Tibial artery (tissue), 4 donors: ENCODE results near the gene YBEY.

Source experiments
- DNase-seq, 2 donors: peaks; one replicate each; pipeline ENCODE4 v3.0.0-alpha.2; 2019
- H3K27ac ChIP-seq, 2 donors: fragments of 200-600 bp; sonication (generic) in 1 of 2; 1 replicate in 1 of 2; 2 replicates in 1 of 2; pipeline ENCODE4 v1.5.1; 2018 to 2019; ENCODE audit warnings: mild to moderate bottlenecking in 1 of 2
- H3K27me3 ChIP-seq, 2 donors: fragments of 200-600 bp; sonication (generic) in 1 of 2; one replicate each; pipeline versions ENCODE4 v1.5.1 to v1.6.0; 2016 to 2019
- H3K36me3 ChIP-seq, 3 donors: fragments of 200-600 bp; sonication (generic) in 2 of 3; one replicate each; pipeline ENCODE4 v1.5.1; 2016 to 2019; ENCODE audit warnings: mild to moderate bottlenecking in 2 of 3
- H3K4me1 ChIP-seq, 4 donors: fragments of 200-600 bp; sonication (generic) in 2 of 4; 1 replicate in 3 of 4; 2 replicates in 1 of 4; pipeline ENCODE4 v1.5.1; 2016 to 2019
- H3K4me3 ChIP-seq, 2 donors: fragments of 200-600 bp; sonication (generic) in 1 of 2; 1 replicate in 1 of 2; 2 replicates in 1 of 2; pipeline ENCODE4 v1.5.1; 2018 to 2019; ENCODE audit warnings: mild to moderate bottlenecking in 2 of 2
- H3K9me3 ChIP-seq, 3 donors: fragments of 200-600 bp; sonication (generic) in 1 of 3; one replicate each; pipeline ENCODE4 v1.5.1; 2016 to 2019
- CTCF ChIP-seq, 2 experiments: fragments of 200-600 bp in 1 of 2; fragments of 450-650 bp in 1 of 2; IDR thresholded peaks; one replicate each; pipeline ENCODE4 v1.5.1; 2017 to 2019; ENCODE audit warnings: antibody characterized with exemption in 2 of 2, mild to moderate bottlenecking in 1 of 2, moderate library complexity in 1 of 2
- intact Hi-C: fragments of 100-400 bp; cut with DNase I; formaldehyde crosslinking; loops from one replicate; pipeline ENCODE4 v1.15.0; 2023; ENCODE audit warnings: low total_unique reads

Gene YBEY

GRCh38 chr21:46329796-46330195 lies 43.7 kb downstream of the YBEY start:
- Histone ChIP-seq H3K27me3 (no peaks in the 10 kb centered on the region), H3K36me3 (peaks cover 27 to 56% (median 29%) of the 10 kb centered on the region in 3 donors), H3K4me3 (no peak overlapping the region), H3K9me3 (no peaks in the 10 kb centered on the region), H3K27ac (no peak overlapping the region), H3K4me1 (peaks cover 0 to 11% (median 7%) of the 10 kb centered on the region in 4 donors)
- TF ChIP-seq CTCF (IDR thresholded peaks at IDR 0.05): no peak
- intact Hi-C loops: loop anchor here (10.0 kb wide), 1 partner anchor 105 kb away; the partner anchor contains the start of gene LSS
- no peak for DNase-seq

- Histone ChIP-seq H3K27ac (no peak overlapping the region), H3K4me3 (no peak overlapping the region), H3K9me3 (no peaks in the 10 kb centered on the region), H3K27me3 (no peaks in the 10 kb centered on the region), H3K4me1 (no peaks in the 10 kb centered on the region), H3K36me3 (peaks cover 46 to 75% (median 66%) of the 10 kb centered on the region in 3 donors)
- no peak for TF ChIP-seq CTCF (IDR thresholded peaks at IDR 0.05)
- DNase-seq: no peak
- intact Hi-C loops: no loop called here
Observed at GRCh38 chr21:46334351-46335140, 48.4 kb downstream of the YBEY start.

GRCh38 chr21:46336603-46337002 lies 50.5 kb downstream of the YBEY start:
- H3K9me3 ChIP-seq: no peaks in the 10 kb centered on the region
- no peaks in the 10 kb centered on the region for H3K27me3 ChIP-seq
- DNase-seq: no peak
- H3K4me1 ChIP-seq: no peaks in the 10 kb centered on the region
- no peak overlapping the region for H3K4me3 ChIP-seq
- intact Hi-C loops: no loop called here
- H3K27ac ChIP-seq: no peak overlapping the region
- peaks cover 34 to 73% (median 62%) of the 10 kb centered on the region in 3 donors for H3K36me3 ChIP-seq
- no peak for TF ChIP-seq CTCF (IDR thresholded peaks at IDR 0.05)

- TF ChIP-seq CTCF (IDR thresholded peaks at IDR 0.05): no peak
- no peak for DNase-seq
- H3K4me3 ChIP-seq: no peak overlapping the region
Observed at GRCh38 chr21:46340998-46341397, 54.9 kb downstream of the YBEY start.

GRCh38 chr21:46344219-46344915 lies 58.2 kb downstream of the YBEY start:
- intact Hi-C loops: no loop called here
- no peak for DNase-seq
- H3K4me1 ChIP-seq: no peaks in the 10 kb centered on the region
- no peak overlapping the region for H3K27ac ChIP-seq
- H3K36me3 ChIP-seq: peaks cover 30 to 61% (median 48%) of the 10 kb centered on the region in 3 donors
- no peak for TF ChIP-seq CTCF (IDR thresholded peaks at IDR 0.05)
- no peaks in the 10 kb centered on the region for H3K9me3 ChIP-seq
- H3K4me3 ChIP-seq: no peak overlapping the region
- H3K27me3 ChIP-seq: no peaks in the 10 kb centered on the region

More at GRCh38 chr21:46340998-46341397, 54.9 kb downstream of the YBEY start:
- Histone ChIP-seq H3K4me1 (no peaks in the 10 kb centered on the region), H3K9me3 (no peaks in the 10 kb centered on the region), H3K27ac (no peak overlapping the region), H3K27me3 (no peaks in the 10 kb centered on the region), H3K36me3 (peaks cover 19 to 59% (median 47%) of the 10 kb centered on the region in 3 donors)
- intact Hi-C loops: no loop called here
